Hepatocyte (in vitro differentiated cells): ENCODE data around the gene SLC19A3.

Experiments used
- CTCF ChIP-seq: fragments of 200-600 bp; sonication (generic); IDR thresholded peaks from 2 replicates; pipeline ENCODE4 v1.5.1; 2016; ENCODE audit warnings: antibody characterized with exemption, mild to moderate bottlenecking; ENCODE audit not compliant: poor library complexity
- EZH2 ChIP-seq: fragments of 200-600 bp; sonication (generic); IDR thresholded peaks from 2 replicates; pipeline ENCODE4 v1.6.1; 2016; ENCODE audit warnings: antibody characterized with exemption, mild to moderate bottlenecking, borderline replicate concordance

DNA sequence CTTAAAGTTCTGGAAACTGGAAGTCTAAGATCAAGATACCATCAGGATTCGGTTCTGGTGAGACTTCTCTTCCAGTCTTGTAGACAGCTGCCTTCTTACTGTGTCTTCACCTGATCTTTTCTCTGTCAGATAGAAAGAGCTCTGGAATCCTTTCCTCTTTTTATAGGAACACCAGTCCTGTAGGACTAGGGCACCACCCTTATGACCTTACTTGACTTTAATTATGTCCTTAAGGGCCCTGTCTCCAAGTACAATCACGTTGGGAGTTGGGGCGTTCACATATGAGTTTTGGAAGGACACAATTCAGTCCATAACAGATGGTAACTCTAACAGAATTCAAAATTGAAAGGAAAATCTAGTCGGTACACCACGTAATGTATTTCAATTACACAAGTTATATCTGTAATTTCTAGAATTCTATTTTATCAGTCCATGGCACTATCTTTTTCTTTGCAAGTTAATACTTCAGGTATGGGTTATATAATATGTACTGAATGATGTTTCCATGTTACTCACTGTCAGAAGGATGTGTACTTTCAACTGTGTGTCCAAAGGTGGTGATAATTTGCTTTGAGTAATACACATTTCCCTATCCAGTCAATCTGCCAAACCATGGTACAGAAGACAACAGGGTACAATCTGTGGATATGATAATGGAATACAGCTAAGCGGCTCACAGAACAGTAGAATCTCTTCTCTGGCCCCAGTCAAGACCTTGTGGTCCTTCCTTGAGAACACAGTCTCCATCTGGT is 52.5 kb downstream of the SLC19A3 start:
- TF ChIP-seq CTCF = no peak
- TF ChIP-seq EZH2 = no peak
